ENCODE results near the gene CTR9.

- TF ChIP-seq GATA2 (IDR thresholded peaks at IDR 0.05; ENCODE audit: low read depth, low read length) (no peak), GATA3 (IDR thresholded peaks at IDR 0.05; ENCODE audit: low read depth, low read length) (no peak)
These were observed 46.5 kb downstream of the CTR9 start for GRCh38 chr11:10797531-10797930.
